ENCODE data around the gene RYR3. TPM values are rescaled to one million over a fixed set of nuclear protein-coding genes. Genes with fewer than 3 reads are reported as not detected.

The RYR3 gene
- total RNA-seq, 4 donors from 2014 or later = 3.7 to 7.2 (median 4.5) TPM

DNA sequence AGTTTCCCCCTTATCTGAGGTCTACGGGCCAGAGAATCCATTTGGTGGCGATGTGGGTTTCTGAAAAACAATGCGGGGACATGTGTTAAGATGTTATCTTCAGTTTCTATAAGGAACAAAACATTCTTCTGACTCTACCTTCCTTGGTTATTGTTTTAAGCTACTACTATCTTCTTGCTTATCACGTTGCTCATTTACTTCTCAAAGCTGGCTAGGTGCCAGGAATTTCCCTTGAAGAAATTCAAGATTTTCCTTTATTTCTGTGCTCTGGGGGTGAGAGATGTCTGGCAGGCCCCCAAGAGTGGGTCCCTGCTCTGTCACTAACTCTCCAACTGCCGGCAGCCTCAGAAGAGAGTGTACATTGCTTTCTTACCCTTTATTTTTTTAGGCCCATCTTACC lies 119.8 kb downstream of the RYR3 start:
- Histone ChIP-seq H3K36me3 (no peaks in the 10 kb centered on the region), H3K27ac (replicated peaks in 1 of 4) (no peak overlapping the region), H3K4me1 (no peaks in the 10 kb centered on the region), H3K27me3 (no peaks in the 10 kb centered on the region), H3K4me3 (no peak overlapping the region), H3K9me3 (no peaks in the 10 kb centered on the region)
- intact Hi-C loops (cut with DNase I) = no loop called here
- WGBS = 76% methylated on average over 5 of the region's 5 CpGs
- no peak for DNase-seq (ENCODE audit: extremely low spot score)
- TF ChIP-seq CTCF (IDR thresholded peaks at IDR 0.05) = no peak
- TF ChIP-seq POLR2A (IDR thresholded peaks at IDR 0.05; ENCODE audit: low read depth) = no peak
- no peak for TF ChIP-seq POLR2AphosphoS5 (IDR thresholded peaks at IDR 0.05)
- no peak for TF ChIP-seq EP300 (IDR thresholded peaks at IDR 0.05)

DNA sequence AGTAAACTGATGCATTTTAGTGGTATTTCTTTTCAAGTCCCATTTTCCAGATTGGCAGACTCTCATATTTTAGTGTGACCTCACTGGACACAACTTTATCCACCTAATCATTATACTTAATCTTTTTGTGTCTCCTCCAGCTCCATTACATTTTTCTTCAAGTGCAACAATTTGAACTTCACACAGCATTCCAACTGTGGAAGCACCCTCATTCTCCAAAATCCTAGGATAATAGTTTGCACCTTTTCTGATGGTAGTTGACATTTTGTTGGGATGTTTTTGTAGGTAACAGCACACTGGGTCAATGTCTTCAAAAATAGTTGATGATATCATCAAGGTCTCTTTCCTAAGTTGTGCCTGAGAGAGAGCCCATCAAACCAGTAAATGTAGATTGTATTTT lies 123.1 kb downstream of the RYR3 start:
- Histone ChIP-seq H3K27me3 (no peaks in the 10 kb centered on the region), H3K27ac (replicated peaks in 1 of 4) (no peak overlapping the region), H3K4me1 (no peaks in the 10 kb centered on the region), H3K4me3 (no peak overlapping the region), H3K36me3 (no peaks in the 10 kb centered on the region), H3K9me3 (no peaks in the 10 kb centered on the region)
- DNase-seq (ENCODE audit: extremely low spot score) = no peak
- TF ChIP-seq EP300 (IDR thresholded peaks at IDR 0.05) (no peak), POLR2AphosphoS5 (IDR thresholded peaks at IDR 0.05) (no peak), POLR2A (IDR thresholded peaks at IDR 0.05; ENCODE audit: low read depth) (no peak), CTCF (IDR thresholded peaks at IDR 0.05) (no peak)
- intact Hi-C loops (cut with DNase I) = no loop called here

GRCh38 chr15:33438396-33438795 lies 127.6 kb downstream of the RYR3 start:
- intact Hi-C loops (cut with DNase I) = no loop called here
- H3K4me3 ChIP-seq = no peak overlapping the region
- H3K9me3 ChIP-seq = no peaks in the 10 kb centered on the region

GRCh38 chr15:33440900-33441299 lies 130.1 kb downstream of the RYR3 start:
- TF ChIP-seq POLR2A (IDR thresholded peaks at IDR 0.05; ENCODE audit: low read depth) (no peak), CTCF (IDR thresholded peaks at IDR 0.05) (no peak)
- H3K4me1 ChIP-seq = no peaks in the 10 kb centered on the region
- H3K27ac ChIP-seq (replicated peaks in 1 of 4) = no peak overlapping the region
- no peaks in the 10 kb centered on the region for H3K9me3 ChIP-seq
- WGBS = 70% methylated on average over 4 of the region's 4 CpGs
- no peaks in the 10 kb centered on the region for H3K27me3 ChIP-seq
- H3K36me3 ChIP-seq = no peaks in the 10 kb centered on the region
- no peak for DNase-seq (ENCODE audit: extremely low spot score)
- no peak overlapping the region for H3K4me3 ChIP-seq
- intact Hi-C loops (cut with DNase I) = no loop called here

More at GRCh38 chr15:33438396-33438795, 127.6 kb downstream of the RYR3 start:
- 88% methylated on average over 3 of the region's 3 CpGs for WGBS
- no peak overlapping the region for H3K27ac ChIP-seq (replicated peaks in 1 of 4)
- H3K4me1 ChIP-seq = no peaks in the 10 kb centered on the region
- no peak for DNase-seq (ENCODE audit: extremely low spot score)
- TF ChIP-seq CTCF (IDR thresholded peaks at IDR 0.05) = no peak
- TF ChIP-seq POLR2A (IDR thresholded peaks at IDR 0.05; ENCODE audit: low read depth) = no peak
- TF ChIP-seq EP300 (IDR thresholded peaks at IDR 0.05) = no peak
- no peak for TF ChIP-seq POLR2AphosphoS5 (IDR thresholded peaks at IDR 0.05)
- no peaks in the 10 kb centered on the region for H3K27me3 ChIP-seq
- H3K36me3 ChIP-seq = no peaks in the 10 kb centered on the region

DNA sequence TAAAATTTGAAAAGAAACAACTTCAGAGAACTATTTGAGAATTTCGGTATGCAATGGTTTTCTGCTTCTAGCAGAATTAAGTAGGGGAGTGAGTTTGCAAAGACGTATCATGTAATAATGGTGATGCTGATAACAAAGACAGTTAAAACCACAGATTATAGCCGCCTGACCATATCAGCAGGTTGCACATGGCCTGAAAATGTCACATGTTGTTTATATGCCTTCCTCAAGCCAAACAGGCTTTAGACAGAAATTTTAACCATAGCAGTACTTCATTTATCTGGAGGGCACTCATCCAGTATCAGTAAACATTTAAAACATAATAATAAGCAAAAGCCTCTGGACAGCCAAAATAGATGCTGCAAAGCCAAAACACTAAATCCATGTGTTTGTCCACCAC lies 131.7 kb downstream of the RYR3 start:
- Histone ChIP-seq H3K9me3 (no peaks in the 10 kb centered on the region), H3K4me3 (no peak overlapping the region), H3K27me3 (no peaks in the 10 kb centered on the region), H3K27ac (replicated peaks in 1 of 4) (no peak overlapping the region), H3K4me1 (no peaks in the 10 kb centered on the region), H3K36me3 (no peaks in the 10 kb centered on the region)
- intact Hi-C loops (cut with DNase I) = no loop called here
- WGBS = 61% methylated on average over 3 of the region's 3 CpGs
- DNase-seq (ENCODE audit: extremely low spot score) = no peak
- TF ChIP-seq CTCF (IDR thresholded peaks at IDR 0.05) (no peak), POLR2AphosphoS5 (IDR thresholded peaks at IDR 0.05) (no peak), EP300 (IDR thresholded peaks at IDR 0.05) (no peak), POLR2A (IDR thresholded peaks at IDR 0.05; ENCODE audit: low read depth) (no peak)

All from esophagus muscularis mucosa (tissue), 4 donors.